H9 (cell line): ENCODE results near the gene GATA5. TPM values are rescaled to one million over a fixed set of nuclear protein-coding genes. Genes with fewer than 3 reads are reported as not detected.

Experiments used
- DNase-seq: peaks from one replicate; pipeline ENCODE4 v3.0.0-alpha.2; 2017
- H2AFZ ChIP-seq: one replicate; pipeline ENCODE4 v1.6.1; 2013; ENCODE audit warnings: mild to moderate bottlenecking, low read length, control low read depth, moderate library complexity
- H2AK5ac ChIP-seq: 2 replicates; pipeline ENCODE4 v1.6.1; 2013; ENCODE audit warnings: low read length, control low read depth, mixed read lengths; ENCODE audit not compliant: insufficient read length
- H2BK120ac ChIP-seq: one replicate; pipeline ENCODE4 v1.6.1; 2013; ENCODE audit warnings: low read depth, mild to moderate bottlenecking, low read length, control low read depth, inconsistent platforms; ENCODE audit not compliant: poor library complexity, severe bottlenecking
- H2BK12ac ChIP-seq: 2 replicates; pipeline ENCODE4 v1.6.1; 2013; ENCODE audit warnings: low read length, control low read depth, mixed read lengths, low read depth; ENCODE audit not compliant: insufficient read length
- H2BK15ac ChIP-seq: 2 replicates; pipeline ENCODE4 v1.6.1; 2013; ENCODE audit warnings: low read depth, low read length, control low read depth
- H2BK20ac ChIP-seq: one replicate; pipeline ENCODE4 v1.6.1; 2013; ENCODE audit warnings: low read depth, mild to moderate bottlenecking, low read length, control low read depth, inconsistent platforms; ENCODE audit not compliant: poor library complexity, severe bottlenecking
- H2BK5ac ChIP-seq: 2 replicates; pipeline ENCODE4 v1.6.1; 2013; ENCODE audit warnings: low read length, control low read depth, mixed read lengths; ENCODE audit not compliant: insufficient read length
- H3K14ac ChIP-seq: 2 replicates; pipeline ENCODE4 v1.6.1; 2013; ENCODE audit warnings: low read length, control low read depth; ENCODE audit not compliant: insufficient read depth
- H3K18ac ChIP-seq: 2 replicates; pipeline ENCODE4 v1.6.1; 2013; ENCODE audit warnings: low read depth, mild to moderate bottlenecking, mixed read lengths, low read length, control low read depth; ENCODE audit not compliant: insufficient read length
- H3K23ac ChIP-seq: 2 replicates; pipeline ENCODE4 v1.6.1; 2013; ENCODE audit warnings: low read length, control low read depth, mixed read lengths, low read depth; ENCODE audit not compliant: insufficient read length
- H3K23me2 ChIP-seq: 2 replicates; pipeline ENCODE4 v1.6.1; 2013; ENCODE audit warnings: low read depth, mild to moderate bottlenecking, mixed read lengths, low read length, control low read depth; ENCODE audit not compliant: insufficient read length, poor library complexity, severe bottlenecking
- H3K27ac ChIP-seq: 2 replicates; pipeline ENCODE4 v1.5.1; 2013; ENCODE audit warnings: low read length, control low read depth, mixed read lengths, low read depth; ENCODE audit not compliant: insufficient read length
- H3K27me3 ChIP-seq: 2 replicates; pipeline ENCODE4 v1.6.1; 2013; ENCODE audit warnings: low read length, control low read depth, inconsistent platforms; ENCODE audit not compliant: insufficient read depth
- H3K4ac ChIP-seq: 2 replicates; pipeline ENCODE4 v1.6.1; 2013; ENCODE audit warnings: low read depth, mild to moderate bottlenecking, control low read depth, inconsistent platforms, low read length, moderate library complexity
- H3K4me1 ChIP-seq: 2 replicates; pipeline ENCODE4 v1.6.1; 2013; ENCODE audit warnings: low read length, control low read depth, inconsistent platforms; ENCODE audit not compliant: insufficient read depth
- H3K4me2 ChIP-seq: 2 replicates; pipeline ENCODE4 v1.6.1; 2013; ENCODE audit warnings: low read length, control low read depth, mixed read lengths; ENCODE audit not compliant: insufficient read length, insufficient read depth
- H3K56ac ChIP-seq: 2 replicates; pipeline ENCODE4 v1.6.1; 2013; ENCODE audit warnings: low read depth, mild to moderate bottlenecking, mixed read lengths, low read length, control low read depth; ENCODE audit not compliant: insufficient read length
- H3K79me1 ChIP-seq: 2 replicates; pipeline ENCODE4 v1.6.1; 2013; ENCODE audit warnings: low read depth, mild to moderate bottlenecking, moderate library complexity, low read length, control low read depth, inconsistent platforms; ENCODE audit not compliant: insufficient read depth, poor library complexity, severe bottlenecking
- H3K79me2 ChIP-seq: 2 replicates; pipeline ENCODE4 v1.6.1; 2013; ENCODE audit warnings: low read length, control low read depth, inconsistent platforms; ENCODE audit not compliant: insufficient read depth
- H3K9ac ChIP-seq: 2 replicates; pipeline ENCODE4 v1.6.1; 2013; ENCODE audit warnings: low read length, control low read depth, mixed read lengths; ENCODE audit not compliant: insufficient read length; ENCODE audit errors: extremely low read depth
- H3K9me3 ChIP-seq: one replicate; pipeline ENCODE4 v1.6.1; 2013; ENCODE audit warnings: low read depth, low read length, inconsistent platforms; ENCODE audit not compliant: control insufficient read depth
- H3T11ph ChIP-seq: one replicate; pipeline ENCODE4 v1.6.1; 2013; ENCODE audit warnings: mild to moderate bottlenecking, low read length, control low read depth, inconsistent platforms
- H4K20me1 ChIP-seq: one replicate; pipeline ENCODE4 v1.6.1; 2013; ENCODE audit not compliant: control insufficient read depth, insufficient read length, insufficient read depth
- H4K5ac ChIP-seq: 2 replicates; pipeline ENCODE4 v1.6.1; 2013; ENCODE audit warnings: low read depth, mild to moderate bottlenecking, mixed read lengths, low read length, control low read depth; ENCODE audit not compliant: insufficient read length
- H4K8ac ChIP-seq: replicated peaks from 2 replicates; pipeline ENCODE4 v1.6.1; 2013; ENCODE audit warnings: low read length, control low read depth, mixed read lengths, low read depth; ENCODE audit not compliant: insufficient read length
- H4K91ac ChIP-seq: 2 replicates; pipeline ENCODE4 v1.6.1; 2013; ENCODE audit warnings: low read depth, mild to moderate bottlenecking, moderate library complexity, mixed read lengths, low read length, control low read depth; ENCODE audit not compliant: insufficient read length
- H3K27ac Mint-ChIP-seq, 3 experiments: 2 replicates in 2 of 3; 3 replicates in 1 of 3; pipeline ENCODE4 v1.8.0; 2020 to 2021; ENCODE audit warnings: mixed read lengths in 3 of 3, mild to moderate bottlenecking in 1 of 3, moderate library complexity in 1 of 3
- H3K27me3 Mint-ChIP-seq: 2 replicates; pipeline ENCODE4 v1.8.0; 2021; ENCODE audit warnings: low read depth, mild to moderate bottlenecking, moderate library complexity, mixed read lengths
- H3K36me3 Mint-ChIP-seq, 3 experiments: 2 replicates in 2 of 3; 3 replicates in 1 of 3; pipeline ENCODE4 v1.8.0; 2020 to 2021; ENCODE audit warnings: low read depth in 3 of 3, mixed read lengths in 3 of 3; ENCODE audit not compliant: insufficient read depth in 1 of 3
- H3K4me1 Mint-ChIP-seq, 2 experiments: 2 replicates each; pipeline ENCODE4 v1.8.0; 2020; ENCODE audit warnings: mixed read lengths in 2 of 2
- H3K4me3 Mint-ChIP-seq, 2 experiments: 2 replicates in 1 of 2; 3 replicates in 1 of 2; pipeline ENCODE4 v1.8.0; 2020 to 2021; ENCODE audit warnings: mild to moderate bottlenecking in 2 of 2, mixed read lengths in 2 of 2, moderate library complexity in 1 of 2
- H3K9me3 Mint-ChIP-seq, 2 experiments: 2 replicates in 1 of 2; 3 replicates in 1 of 2; pipeline ENCODE4 v1.8.0; 2020; ENCODE audit warnings: mild to moderate bottlenecking in 2 of 2, mixed read lengths in 2 of 2, moderate library complexity in 1 of 2
- CTCF ChIP-seq: fragments of 200-600 bp; sonication (generic); conservative IDR thresholded peaks from 3 replicates; pipeline ENCODE4 v1.8.0; 2021; ENCODE audit warnings: antibody characterized with exemption, mild to moderate bottlenecking
- WGBS: extraction: QIAGEN DNeasy Blood & Tissue Kit; methylation state at CpG from one replicate; pipeline ENCODE4 v1.1.7; 2013; ENCODE audit warnings: missing lambda C conversion rate, low lambda C conversion rate, mixed read lengths; ENCODE audit not compliant: insufficient read length; ENCODE audit errors: extremely low coverage; 5-methylcytosine and 5-hydroxymethylcytosine counted together
- total RNA-seq: library from RNA; stranded (reverse); gene quantifications from 2 replicates; pipeline ENCODE4 v1.2.1, GENCODE V29; 2021

Gene GATA5
- total RNA-seq, 1 experiment from 2014 or later = 0.24 TPM

- no peak for DNase-seq
- Histone ChIP-seq H3K27me3 (peaks cover 51% of the 10 kb centered on the region), H2BK20ac (no peak overlapping the region), H4K91ac (no peak overlapping the region), H2AFZ (no peak overlapping the region), H3K4me2 (no peak overlapping the region), H4K5ac (no peak overlapping the region), H3K4ac (no peak overlapping the region), H3K56ac (no peak overlapping the region), H3K23ac (no peak overlapping the region), H2BK5ac (no peak overlapping the region), H3K4me1 (no peaks in the 10 kb centered on the region; the same call in 1 of the 2 replicates), H3K9ac (no peak overlapping the region), H3K79me1 (no peaks in the 10 kb centered on the region), H3K79me2 (no peaks in the 10 kb centered on the region), H4K8ac (no peak overlapping the region), H2BK15ac (no peak overlapping the region), H3K14ac (no peak overlapping the region), H3K9me3 (no peaks in the 10 kb centered on the region), H2BK12ac (no peak overlapping the region), H3T11ph (no peak overlapping the region), H3K23me2 (peaks cover 5% of the 10 kb centered on the region), H2BK120ac (no peak overlapping the region), H3K18ac (no peak overlapping the region), H4K20me1 (no peaks in the 10 kb centered on the region), H3K27ac (no peak overlapping the region), H2AK5ac (no peak overlapping the region)
- WGBS = no CpG with 5 or more reads among the region's 25 CpGs
- Mint-ChIP-seq H3K9me3 (peaks cover 0 to 2% of the 10 kb centered on the region in 2 experiments; a peak in 1 of 5 replicates), H3K4me1 (peaks cover 18 to 56% of the 10 kb centered on the region in 2 experiments), H3K36me3 (no peaks in the 10 kb centered on the region), H3K27ac (no peak overlapping the region), H3K27me3 (peaks cover 75% of the 10 kb centered on the region), H3K4me3 (peak overlapping the region in 1 of 2 experiments; percentile 71; a peak in 3 of 5 replicates)
- no peak for TF ChIP-seq CTCF
Observed at GRCh38 chr20:62482146-62482809, 6.5 kb upstream of the GATA5 start.
